Esophagus squamous epithelium (tissue), 5 donors: Measurements from ENCODE around the gene PRRG2. TPM values are rescaled to one million over a fixed set of nuclear protein-coding genes. Genes with fewer than 3 reads are reported as not detected.

Experiments used
- DNase-seq: peaks from one replicate; lab custom pipeline; 2025; lab: John Stamatoyannopoulos, UW
- H3K27ac ChIP-seq, 4 donors: fragments of 200-600 bp; sonication (generic); one replicate each; pipeline ENCODE4 v1.5.1; 2016 to 2019; ENCODE audit warnings: mild to moderate bottlenecking in 1 of 4
- H3K27me3 ChIP-seq, 4 donors: fragments of 200-600 bp; sonication (generic); 1 replicate in 3 of 4; 2 replicates in 1 of 4; pipeline versions ENCODE4 v1.5.1 to v1.6.0; 2017 to 2021; ENCODE audit warnings: antibody characterized with exemption in 1 of 4
- H3K36me3 ChIP-seq, 3 donors: fragments of 200-600 bp; sonication (generic); one replicate each; pipeline ENCODE4 v1.5.1; 2016 to 2019
- H3K4me1 ChIP-seq, 3 donors: fragments of 200-600 bp; sonication (generic); one replicate each; pipeline ENCODE4 v1.5.1; 2017 to 2019
- H3K4me3 ChIP-seq, 4 donors: fragments of 200-600 bp; sonication (generic); 1 replicate in 3 of 4; 2 replicates in 1 of 4; pipeline ENCODE4 v1.5.1; 2016 to 2019; ENCODE audit warnings: mild to moderate bottlenecking in 2 of 4, moderate library complexity in 1 of 4
- H3K9me3 ChIP-seq, 3 donors: fragments of 200-600 bp; sonication (generic); one replicate each; pipeline ENCODE4 v1.5.1; 2016 to 2019
- CTCF ChIP-seq, 6 experiments: fragments of 450-650 bp in 4 of 6; fragments of 200-600 bp in 2 of 6; sonication (generic) in 2 of 6; IDR thresholded peaks; one replicate each; pipeline ENCODE4 v1.5.1; 2016 to 2019; ENCODE audit warnings: antibody characterized with exemption in 6 of 6, mild to moderate bottlenecking in 4 of 6, moderate library complexity in 4 of 6
- POLR2A ChIP-seq, 4 donors: fragments of 450-650 bp; IDR thresholded peaks; one replicate each; pipeline ENCODE4 v1.6.1; 2017; ENCODE audit warnings: antibody characterized with exemption in 4 of 4, mild to moderate bottlenecking in 4 of 4, moderate library complexity in 3 of 4
- WGBS, 2 donors: methylation state at CpG; one replicate each; pipeline ENCODE4 v1.1.5; 2018; 5-methylcytosine and 5-hydroxymethylcytosine counted together
- intact Hi-C: fragments of 100-400 bp; cut with DNase I; formaldehyde crosslinking; loops from one replicate; pipeline ENCODE4 v1.15.0; 2022
- total RNA-seq, 4 donors: library from RNA; depleted of rRNA; stranded (reverse); fragments of >200 nt; gene quantifications; one replicate each; pipeline ENCODE4 v1.1.0, GENCODE V29; 2016
- donor health status: DM: yes; HTN: yes; CAD: no.

The PRRG2 gene
- total RNA-seq, 4 donors from 2014 or later: 7.7 to 19.8 (median 8.8) TPM

- WGBS, 2 donors: 73 to 84% methylated on average over 5 of the region's 5 CpGs
- Histone ChIP-seq H3K27me3 (no peaks in the 10 kb centered on the region), H3K27ac (no peak overlapping the region), H3K36me3 (peaks cover 0 to 1% (median 0%) of the 10 kb centered on the region in 3 donors), H3K4me1 (peaks cover 0 to 12% (median 0%) of the 10 kb centered on the region in 3 donors), H3K9me3 (no peaks in the 10 kb centered on the region), H3K4me3 (no peak overlapping the region)
- TF ChIP-seq CTCF (IDR thresholded peaks at IDR 0.05): no peak
- no peak for TF ChIP-seq POLR2A (IDR thresholded peaks at IDR 0.05)
- DNase-seq: no peak
- intact Hi-C loops: loop anchor here (5.0 kb wide), 1 partner anchor 37 kb away; no protein-coding TSS in a partner anchor
Measured at GRCh38 chr19:49544154-49544553, 37.0 kb upstream of the PRRG2 start.

GRCh38 chr19:49546825-49547565 lies 34.1 kb upstream of the PRRG2 start:
- Histone ChIP-seq H3K27me3 (no peaks in the 10 kb centered on the region), H3K27ac (no peak overlapping the region), H3K9me3 (no peaks in the 10 kb centered on the region), H3K4me1 (peaks cover 0 to 12% (median 0%) of the 10 kb centered on the region in 3 donors), H3K4me3 (no peak overlapping the region), H3K36me3 (no peaks in the 10 kb centered on the region)
- TF ChIP-seq CTCF (IDR thresholded peaks at IDR 0.05): peak; percentile 80 to 91 (median 90)
- TF ChIP-seq POLR2A (IDR thresholded peaks at IDR 0.05): no peak
- DNase-seq: no peak
- intact Hi-C loops: no loop called here
- 4 to 7% methylated on average over 9 of the region's 9 CpGs for WGBS, 2 donors

GRCh38 chr19:49549045-49549444 lies 32.1 kb upstream of the PRRG2 start:
- no peak overlapping the region for H3K4me3 ChIP-seq
- 57 to 67% methylated on average over 13 of the region's 13 CpGs for WGBS, 2 donors
- H3K9me3 ChIP-seq: no peaks in the 10 kb centered on the region
- intact Hi-C loops: no loop called here
- no peaks in the 10 kb centered on the region for H3K36me3 ChIP-seq
- TF ChIP-seq CTCF (IDR thresholded peaks at IDR 0.05): no peak
- TF ChIP-seq POLR2A (IDR thresholded peaks at IDR 0.05): no peak
- DNase-seq: no peak
- H3K27ac ChIP-seq: no peak overlapping the region
- H3K4me1 ChIP-seq: peaks cover 5 to 28% (median 6%) of the 10 kb centered on the region in 3 donors
- H3K27me3 ChIP-seq: no peaks in the 10 kb centered on the region

- no peaks in the 10 kb centered on the region for H3K27me3 ChIP-seq
- H3K36me3 ChIP-seq: peaks cover 4 to 19% (median 5%) of the 10 kb centered on the region in 3 donors
- H3K4me1 ChIP-seq: peaks cover 14 to 48% (median 15%) of the 10 kb centered on the region in 3 donors
- intact Hi-C loops: no loop called here
- WGBS, 2 donors: 86 to 89% methylated on average over 7 of the region's 7 CpGs
- H3K4me3 ChIP-seq: no peak overlapping the region
- H3K27ac ChIP-seq: peak overlapping the region in 1 of 4 donors; percentile 90
- no peak for DNase-seq
- TF ChIP-seq POLR2A (IDR thresholded peaks at IDR 0.05): no peak
- TF ChIP-seq CTCF (IDR thresholded peaks at IDR 0.05): no peak
- H3K9me3 ChIP-seq: no peaks in the 10 kb centered on the region
Measured at GRCh38 chr19:49551531-49551930, 29.6 kb upstream of the PRRG2 start.

- intact Hi-C loops: no loop called here
- Histone ChIP-seq H3K27me3 (no peaks in the 10 kb centered on the region), H3K9me3 (no peaks in the 10 kb centered on the region), H3K4me1 (peaks cover 14 to 42% (median 15%) of the 10 kb centered on the region in 3 donors), H3K4me3 (no peak overlapping the region), H3K36me3 (peaks cover 9 to 32% (median 17%) of the 10 kb centered on the region in 3 donors), H3K27ac (peak overlapping the region in 3 of 4 donors; percentile 6 to 90 (median 38))
- no peak for DNase-seq
- 68 to 88% methylated on average over 9 to 11 of the region's 11 CpGs for WGBS, 2 donors
- TF ChIP-seq POLR2A (IDR thresholded peaks at IDR 0.05): no peak
- no peak for TF ChIP-seq CTCF (IDR thresholded peaks at IDR 0.05)
Measured at GRCh38 chr19:49552749-49553148, 28.4 kb upstream of the PRRG2 start.
